Tibial nerve (tissue), 4 donors: Measurements from ENCODE around the gene LRRC27.

Experiments
- CTCF ChIP-seq, 5 experiments: fragments of 200-600 bp in 3 of 5; fragments of 450-650 bp in 2 of 5; sonication (generic) in 3 of 5; IDR thresholded peaks; one replicate each; pipeline ENCODE4 v1.5.1; 2016 to 2019; ENCODE audit warnings: antibody characterized with exemption in 5 of 5, mild to moderate bottlenecking in 3 of 5, moderate library complexity in 2 of 5
- EP300 ChIP-seq, 2 donors: sonication (generic); formaldehyde crosslinking; IDR thresholded peaks; one replicate each; pipeline ENCODE4 v1.6.1; 2017; ENCODE audit warnings: antibody characterized with exemption in 2 of 2, mild to moderate bottlenecking in 1 of 2
- POLR2A ChIP-seq, 2 donors: fragments of 450-650 bp; IDR thresholded peaks; one replicate each; pipeline ENCODE4 v1.6.1; 2017; ENCODE audit warnings: antibody characterized with exemption in 2 of 2, mild to moderate bottlenecking in 2 of 2, moderate library complexity in 2 of 2

- TF ChIP-seq EP300 (IDR thresholded peaks at IDR 0.05) (no peak), CTCF (IDR thresholded peaks at IDR 0.05) (no peak), POLR2A (IDR thresholded peaks at IDR 0.05) (no peak)
Measured at GRCh38 chr10:132335189-132336063, 3.4 kb downstream of the LRRC27 start.
